22Rv1 (cell line): Measurements from ENCODE around the gene PPIL4.

Experiments used
- CTCF ChIP-seq: fragments of 450-650 bp; IDR thresholded peaks from 2 replicates; pipeline ENCODE4 v1.5.1; 2017; ENCODE audit warnings: mild to moderate bottlenecking
- ZFX ChIP-seq: fragments of 450-650 bp; IDR thresholded peaks from 2 replicates; pipeline ENCODE4 v1.6.1; 2017; ENCODE audit warnings: antibody characterized with exemption, borderline replicate concordance

DNA sequence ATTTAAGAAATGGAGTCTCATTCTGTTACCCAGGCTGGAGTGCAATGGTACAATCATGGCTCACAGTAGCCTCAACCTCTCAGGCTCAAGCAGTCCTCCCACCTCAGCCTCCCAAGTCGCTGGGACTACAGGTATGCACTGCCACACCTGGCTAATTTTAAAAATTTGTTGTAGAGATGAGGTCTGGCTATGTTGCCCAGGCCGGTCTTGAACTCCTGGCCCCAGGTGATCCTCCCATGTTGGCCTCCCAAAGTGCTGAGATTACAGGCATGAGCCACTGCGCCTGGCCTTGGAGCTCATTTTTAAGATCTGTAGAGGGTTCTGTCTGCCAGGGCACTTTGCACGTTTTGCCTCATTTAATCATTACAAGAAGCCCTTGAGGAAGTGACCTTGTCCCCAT is 78.6 kb downstream of the PPIL4 start:
- TF ChIP-seq CTCF (no peak), ZFX (no peak)
